ENCODE data around the gene TIMP2. TPM values are rescaled to one million over a fixed set of nuclear protein-coding genes. Genes with fewer than 3 reads are reported as not detected.

Gene TIMP2
- total RNA-seq, 1 experiment from 2014 or later = 64.8 TPM

DNA sequence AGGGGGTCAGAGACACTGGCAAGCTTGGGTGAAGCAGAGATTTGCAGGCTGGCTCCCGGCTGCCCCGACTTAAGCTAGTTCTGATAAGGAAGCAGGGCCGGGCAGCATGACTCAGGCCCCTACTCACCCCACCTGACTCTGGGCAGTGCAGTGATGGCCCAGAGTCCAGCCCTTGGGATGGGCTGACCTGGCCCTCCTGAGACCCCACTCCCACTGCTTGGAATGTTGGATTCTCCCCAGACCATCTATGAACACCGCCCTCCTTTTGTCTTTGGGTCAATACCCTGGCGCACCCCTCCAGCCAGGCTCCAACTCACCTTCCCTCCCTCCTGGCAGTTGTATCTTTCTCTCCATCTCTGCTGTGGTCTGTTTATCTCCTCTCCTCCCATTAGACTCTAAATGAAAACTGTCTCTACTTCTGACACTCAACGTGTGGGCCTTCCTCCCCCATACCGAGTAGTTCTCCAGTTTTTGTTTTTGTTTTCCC lies 33.5 kb upstream of the TIMP2 start:
- H3K27ac ChIP-seq (ENCODE audit: low read depth, low read length) = no peak overlapping the region
- POLR2A ChIA-PET = interaction anchor here (0.7 kb wide), 1 partner anchor 52 kb away, joined by 3 read pairs; no protein-coding TSS in a partner anchor

More for the DNA sequence above, 33.5 kb upstream of the TIMP2 start:
- Histone ChIP-seq H3K4me2 (ENCODE audit: low read length) (peak overlapping the region; percentile 57), H2AFZ (ENCODE audit: low read depth, low read length, poor library complexity, severe bottlenecking) (no peak overlapping the region), H4K20me1 (ENCODE audit: insufficient read depth) (no peaks in the 10 kb centered on the region), H3K36me3 (ENCODE audit: control insufficient read depth in 1 of 2, insufficient read depth in 2 of 2, low read length in 2 of 2) (no peaks in the 10 kb centered on the region), H3K9me2 (ENCODE audit: insufficient read depth) (no peaks in the 10 kb centered on the region), H3K9ac (ENCODE audit: low read length) (peak overlapping the region; percentile 23; the same call in 1 of the 2 replicates), H3K4me1 (ENCODE audit: control insufficient read depth in 1 of 2, insufficient read depth in 2 of 2, low read length in 2 of 2) (peaks cover 19 to 60% of the 10 kb centered on the region in 2 experiments), H3K79me2 (ENCODE audit: insufficient read depth, low read length) (no peaks in the 10 kb centered on the region), H3K4me3 (replicated peaks in 1 of 2; ENCODE audit: low read depth in 1 of 2, low read length in 2 of 2) (no peak overlapping the region), H3K27me3 (ENCODE audit: insufficient read depth, low read length) (no peaks in the 10 kb centered on the region), H3K9me3 (ENCODE audit: control insufficient read depth in 1 of 2, insufficient read depth in 1 of 2, low read depth in 1 of 2, low read length in 2 of 2) (no peaks in the 10 kb centered on the region)
- ChIA-PET RAD21 (ENCODE audit: low non-redundant PET in 1 of 2, low total read pairs in 2 of 2, uncharacterized antibody in 2 of 2, unreplicated experiment in 2 of 2) (no interaction called here), CTCF (interaction anchor here (4.9 kb wide), 1 partner anchor 13 kb away, joined by 21 read pairs; no protein-coding TSS in a partner anchor)
- no TSS peak for BruUV-seq (replicated peaks)
- 0 out of 2 replicates have a peak, but pooled peaks have one; percentile 25 for ATAC-seq
- intact Hi-C loops (cut with micrococcal nuclease) = no loop called here
- TF ChIP-seq EZH2phosphoT487 (IDR thresholded peaks at IDR 0.05; ENCODE audit: borderline replicate concordance) = no peak
- no peak for TF ChIP-seq POLR2AphosphoS5 (IDR thresholded peaks at IDR 0.05; ENCODE audit: low read depth, low read length)
- no peak for TF ChIP-seq ELF1 (IDR thresholded peaks at IDR 0.05; ENCODE audit: borderline replicate concordance, low read depth)
- TF ChIP-seq RAD21 (IDR thresholded peaks at IDR 0.05; ENCODE audit: low read depth) = no peak
- TF ChIP-seq, protein P1, sequence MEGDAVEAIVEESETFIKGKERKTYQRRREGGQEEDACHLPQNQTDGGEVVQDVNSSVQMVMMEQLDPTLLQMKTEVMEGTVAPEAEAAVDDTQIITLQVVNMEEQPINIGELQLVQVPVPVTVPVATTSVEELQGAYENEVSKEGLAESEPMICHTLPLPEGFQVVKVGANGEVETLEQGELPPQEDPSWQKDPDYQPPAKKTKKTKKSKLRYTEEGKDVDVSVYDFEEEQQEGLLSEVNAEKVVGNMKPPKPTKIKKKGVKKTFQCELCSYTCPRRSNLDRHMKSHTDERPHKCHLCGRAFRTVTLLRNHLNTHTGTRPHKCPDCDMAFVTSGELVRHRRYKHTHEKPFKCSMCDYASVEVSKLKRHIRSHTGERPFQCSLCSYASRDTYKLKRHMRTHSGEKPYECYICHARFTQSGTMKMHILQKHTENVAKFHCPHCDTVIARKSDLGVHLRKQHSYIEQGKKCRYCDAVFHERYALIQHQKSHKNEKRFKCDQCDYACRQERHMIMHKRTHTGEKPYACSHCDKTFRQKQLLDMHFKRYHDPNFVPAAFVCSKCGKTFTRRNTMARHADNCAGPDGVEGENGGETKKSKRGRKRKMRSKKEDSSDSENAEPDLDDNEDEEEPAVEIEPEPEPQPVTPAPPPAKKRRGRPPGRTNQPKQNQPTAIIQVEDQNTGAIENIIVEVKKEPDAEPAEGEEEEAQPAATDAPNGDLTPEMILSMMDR (IDR thresholded peaks at IDR 0.05 in 2 of 3, conservative IDR thresholded peaks at IDR 0.05 in 1 of 3; ENCODE audit: borderline replicate concordance in 1 of 3, insufficient read depth in 1 of 3, low read depth in 2 of 3, low read length in 2 of 3) = no peak
- TF ChIP-seq SIN3A (IDR thresholded peaks at IDR 0.05; ENCODE audit: low read depth) = no peak
- no peak for TF ChIP-seq EGR1 (IDR thresholded peaks at IDR 0.05; ENCODE audit: low read depth)
- no peak for TF ChIP-seq SRF (IDR thresholded peaks at IDR 0.05; ENCODE audit: low read depth)
- no peak for TF ChIP-seq YY1 (IDR thresholded peaks at IDR 0.05; ENCODE audit: extremely low read depth, insufficient replicate concordance, low read depth, low read length)
- no peak; the same call in 1 of the 2 replicates for TF ChIP-seq FOSL1 (IDR thresholded peaks at IDR 0.05; ENCODE audit: low read depth)
- TF ChIP-seq POLR2A (IDR thresholded peaks at IDR 0.05; ENCODE audit: borderline replicate concordance, extremely low read depth, insufficient read depth, insufficient read length) = no peak
- no peak for TF ChIP-seq ZFX (IDR thresholded peaks at IDR 0.05)
- TF ChIP-seq, protein P2, sequence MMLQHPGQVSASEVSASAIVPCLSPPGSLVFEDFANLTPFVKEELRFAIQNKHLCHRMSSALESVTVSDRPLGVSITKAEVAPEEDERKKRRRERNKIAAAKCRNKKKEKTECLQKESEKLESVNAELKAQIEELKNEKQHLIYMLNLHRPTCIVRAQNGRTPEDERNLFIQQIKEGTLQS (IDR thresholded peaks at IDR 0.05) = no peak
- TF ChIP-seq CEBPB (IDR thresholded peaks at IDR 0.05; ENCODE audit: low read depth) = no peak
- TF ChIP-seq, protein P3, sequence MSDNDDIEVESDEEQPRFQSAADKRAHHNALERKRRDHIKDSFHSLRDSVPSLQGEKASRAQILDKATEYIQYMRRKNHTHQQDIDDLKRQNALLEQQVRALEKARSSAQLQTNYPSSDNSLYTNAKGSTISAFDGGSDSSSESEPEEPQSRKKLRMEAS (IDR thresholded peaks at IDR 0.05) = no peak
- no peak for TF ChIP-seq EZH2 (IDR thresholded peaks at IDR 0.05)
- no peak for TF ChIP-seq ZNF274 (IDR thresholded peaks at IDR 0.05; ENCODE audit: low read depth, low read length)
- no peak for DNase-seq (ENCODE audit: low read depth, low spot score)

Data from HCT116 (cell line).